HL-60 (cell line): ENCODE measurements around the gene HS1BP3.

Experiments used
- POLR2AphosphoS5 ChIP-seq: IDR thresholded peaks from 2 replicates; pipeline ENCODE4 v1.6.1; 2012; ENCODE audit warnings: low read depth
- TF ChIP-seq, protein P1 (sequence below): IDR thresholded peaks from one replicate; pipeline ENCODE4 v1.5.1; 2011; ENCODE audit warnings: low read length, control low read depth, inconsistent platforms; ENCODE audit not compliant: insufficient read depth

DNA sequence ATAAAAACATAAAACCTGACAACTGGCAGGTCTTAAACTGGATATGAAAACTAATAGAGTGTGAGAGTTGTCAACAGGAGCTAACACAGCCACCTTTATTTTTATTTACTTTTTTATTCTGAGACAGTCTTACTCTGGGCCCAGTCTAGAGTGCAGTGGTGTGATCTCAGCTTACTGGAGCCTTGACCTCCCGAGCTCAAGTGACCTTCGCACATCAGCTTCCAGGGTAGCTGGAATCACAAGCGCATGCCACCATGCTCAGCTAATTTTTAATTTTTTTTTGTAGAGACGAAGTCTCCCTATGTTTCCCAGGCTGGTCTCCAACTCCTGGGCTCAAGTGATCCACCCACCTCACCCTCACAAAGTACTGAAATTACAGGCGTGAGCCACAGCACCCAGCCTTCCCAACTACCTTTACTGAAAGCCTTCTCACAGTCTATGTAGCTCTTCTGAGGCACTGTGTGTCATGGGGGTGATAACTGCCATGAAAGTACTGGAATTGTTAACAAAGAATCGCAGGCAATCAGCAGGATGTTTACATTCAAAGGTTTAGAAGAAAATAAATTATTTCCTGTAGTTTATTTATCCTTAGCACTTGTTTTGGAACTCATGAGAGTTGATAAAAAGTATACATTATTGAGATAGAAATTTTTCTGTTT, 40.3 kb upstream of the HS1BP3 start:
- no peak for TF ChIP-seq POLR2AphosphoS5
- TF ChIP-seq, protein P1, sequence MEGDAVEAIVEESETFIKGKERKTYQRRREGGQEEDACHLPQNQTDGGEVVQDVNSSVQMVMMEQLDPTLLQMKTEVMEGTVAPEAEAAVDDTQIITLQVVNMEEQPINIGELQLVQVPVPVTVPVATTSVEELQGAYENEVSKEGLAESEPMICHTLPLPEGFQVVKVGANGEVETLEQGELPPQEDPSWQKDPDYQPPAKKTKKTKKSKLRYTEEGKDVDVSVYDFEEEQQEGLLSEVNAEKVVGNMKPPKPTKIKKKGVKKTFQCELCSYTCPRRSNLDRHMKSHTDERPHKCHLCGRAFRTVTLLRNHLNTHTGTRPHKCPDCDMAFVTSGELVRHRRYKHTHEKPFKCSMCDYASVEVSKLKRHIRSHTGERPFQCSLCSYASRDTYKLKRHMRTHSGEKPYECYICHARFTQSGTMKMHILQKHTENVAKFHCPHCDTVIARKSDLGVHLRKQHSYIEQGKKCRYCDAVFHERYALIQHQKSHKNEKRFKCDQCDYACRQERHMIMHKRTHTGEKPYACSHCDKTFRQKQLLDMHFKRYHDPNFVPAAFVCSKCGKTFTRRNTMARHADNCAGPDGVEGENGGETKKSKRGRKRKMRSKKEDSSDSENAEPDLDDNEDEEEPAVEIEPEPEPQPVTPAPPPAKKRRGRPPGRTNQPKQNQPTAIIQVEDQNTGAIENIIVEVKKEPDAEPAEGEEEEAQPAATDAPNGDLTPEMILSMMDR = no peak
